Fibroblast of skin of left quadriceps (primary cell): ENCODE data around the gene RBBP8NL.

Experiments
- DNase-seq, 2 experiments: peaks; one replicate each; pipeline ENCODE4 v3.0.0-alpha.2; 2013; ENCODE audit warnings: low read depth in 2 of 2

Gene RBBP8NL, protein sequence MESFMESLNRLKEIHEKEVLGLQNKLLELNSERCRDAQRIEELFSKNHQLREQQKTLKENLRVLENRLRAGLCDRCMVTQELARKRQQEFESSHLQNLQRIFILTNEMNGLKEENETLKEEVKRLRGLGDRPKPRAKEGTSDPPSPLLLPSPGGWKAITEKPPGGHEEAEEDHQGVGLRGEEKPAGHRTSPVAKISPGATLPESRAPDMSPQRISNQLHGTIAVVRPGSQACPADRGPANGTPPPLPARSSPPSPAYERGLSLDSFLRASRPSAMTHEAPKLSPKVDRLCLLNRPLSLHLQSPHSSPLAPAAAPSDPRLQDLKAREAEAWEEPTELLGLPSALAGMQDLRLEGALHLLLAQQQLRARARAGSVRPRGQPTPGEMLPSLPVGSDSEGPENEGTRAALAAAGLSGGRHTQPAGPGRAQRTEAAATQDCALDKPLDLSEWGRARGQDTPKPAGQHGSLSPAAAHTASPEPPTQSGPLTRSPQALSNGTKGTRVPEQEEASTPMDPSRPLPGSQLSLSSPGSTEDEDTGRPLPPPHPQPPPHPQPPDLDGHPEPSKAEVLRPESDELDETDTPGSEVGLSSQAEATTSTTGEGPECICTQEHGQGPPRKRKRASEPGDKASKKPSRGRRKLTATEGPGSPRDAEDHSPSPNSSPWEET

DNA sequence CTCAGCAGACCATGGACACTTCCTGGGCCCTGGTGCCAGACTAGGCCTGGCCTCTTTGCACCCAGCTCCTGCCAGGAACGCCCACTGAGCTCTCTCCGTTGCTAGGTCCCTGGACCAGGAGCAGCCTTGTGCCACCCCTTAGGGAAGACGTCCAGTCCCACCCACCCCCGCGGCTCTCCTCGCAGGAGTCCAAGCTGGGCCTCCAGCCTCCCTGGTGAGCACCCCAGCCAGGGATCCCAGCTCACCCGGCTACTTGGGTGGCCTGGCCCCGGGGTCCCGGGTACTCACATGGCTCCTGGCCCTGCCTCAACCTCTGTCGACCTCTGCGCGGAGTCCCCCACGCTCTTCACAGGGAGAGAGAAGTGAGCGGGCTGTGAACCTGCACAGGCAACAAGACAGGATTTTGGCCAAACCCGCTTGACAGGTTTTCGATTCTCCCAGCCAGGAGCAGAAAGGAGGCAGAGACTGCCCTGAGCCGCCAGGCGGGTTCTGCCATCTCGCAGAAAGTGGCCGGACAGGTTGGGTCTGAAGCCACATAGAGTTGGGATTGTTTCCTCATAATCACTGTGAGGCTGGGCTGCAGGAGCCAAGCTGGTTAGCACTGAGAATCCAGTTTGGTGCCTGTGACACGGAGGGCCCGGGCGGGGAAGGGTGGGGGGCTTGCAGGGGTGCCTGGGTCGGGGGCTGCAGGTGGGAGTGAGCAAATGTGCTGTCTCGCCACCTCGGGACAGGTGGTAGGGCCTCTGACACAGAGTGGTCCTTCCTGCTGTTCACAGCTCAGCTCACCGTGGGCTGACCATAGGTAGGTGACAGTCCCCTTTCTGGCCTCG lies at the start of gene RBBP8NL:
RBBP8NL (minus strand) TSS at position 368 of the 830 bp plus-strand sequence. CDS start 7,892 bp downstream, outside the sequence.
- no peak for DNase-seq

DNA sequence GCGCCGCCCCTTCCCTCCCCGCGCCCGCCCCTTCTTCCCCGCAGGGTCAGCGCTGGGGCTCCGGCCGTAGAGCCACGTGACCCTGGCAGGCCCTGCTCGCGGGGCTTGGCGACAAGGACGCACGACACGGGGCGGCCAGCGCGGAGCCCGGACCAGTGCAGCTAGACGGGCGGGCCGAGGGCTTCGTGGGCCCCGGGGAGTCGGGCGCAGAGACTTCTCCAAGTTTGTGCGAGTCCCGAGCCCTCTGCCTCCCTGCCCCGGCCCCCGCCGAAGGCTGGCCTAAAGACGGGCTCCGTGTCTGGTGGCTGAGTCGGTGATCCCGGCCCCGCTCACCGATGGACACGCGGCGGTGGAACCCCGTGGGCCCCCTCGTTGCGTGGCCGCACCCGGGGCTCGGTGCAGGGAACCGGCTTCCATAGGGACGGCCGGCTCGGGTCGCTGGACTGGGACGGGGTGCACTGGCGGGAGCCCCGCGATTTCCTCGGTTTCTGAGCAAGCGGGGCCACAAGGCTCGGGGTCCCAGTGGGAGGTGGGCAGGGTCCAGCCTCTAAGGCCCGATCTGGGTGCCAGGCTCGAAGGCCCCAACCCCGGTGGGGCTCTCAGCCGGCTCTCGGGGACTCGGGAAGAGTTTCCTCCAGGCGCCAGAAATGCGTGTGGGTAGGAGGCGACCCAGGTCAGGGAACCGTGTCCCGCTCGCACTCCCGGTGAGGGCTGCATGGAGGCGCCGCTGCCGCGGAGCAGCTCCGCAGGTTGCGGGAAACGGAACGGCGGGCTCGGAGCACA lies 48.9 kb upstream of the RBBP8NL start:
- DNase-seq = no peak

DNA sequence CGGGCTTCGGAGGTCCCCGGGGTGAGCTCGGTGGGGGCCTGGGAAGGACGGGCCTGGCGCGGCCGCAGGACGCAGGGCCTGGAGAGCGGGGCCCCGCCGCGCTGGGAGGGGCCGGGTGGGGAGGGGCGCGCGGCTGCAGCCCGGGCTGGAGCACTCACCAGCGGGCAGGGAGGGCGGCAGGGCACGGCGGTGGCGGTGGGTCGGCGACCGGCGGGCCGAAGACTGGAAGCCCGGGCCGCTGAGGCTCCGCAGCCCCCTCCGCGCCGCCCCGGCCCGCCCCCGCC lies 48.4 kb upstream of the RBBP8NL start, which contains the start of gene GATA5:
GATA5 (minus strand) TSS at position 224 of the 284 bp plus-strand sequence. CDS start 474 bp downstream, outside the sequence.
- DNase-seq = no peak

DNA sequence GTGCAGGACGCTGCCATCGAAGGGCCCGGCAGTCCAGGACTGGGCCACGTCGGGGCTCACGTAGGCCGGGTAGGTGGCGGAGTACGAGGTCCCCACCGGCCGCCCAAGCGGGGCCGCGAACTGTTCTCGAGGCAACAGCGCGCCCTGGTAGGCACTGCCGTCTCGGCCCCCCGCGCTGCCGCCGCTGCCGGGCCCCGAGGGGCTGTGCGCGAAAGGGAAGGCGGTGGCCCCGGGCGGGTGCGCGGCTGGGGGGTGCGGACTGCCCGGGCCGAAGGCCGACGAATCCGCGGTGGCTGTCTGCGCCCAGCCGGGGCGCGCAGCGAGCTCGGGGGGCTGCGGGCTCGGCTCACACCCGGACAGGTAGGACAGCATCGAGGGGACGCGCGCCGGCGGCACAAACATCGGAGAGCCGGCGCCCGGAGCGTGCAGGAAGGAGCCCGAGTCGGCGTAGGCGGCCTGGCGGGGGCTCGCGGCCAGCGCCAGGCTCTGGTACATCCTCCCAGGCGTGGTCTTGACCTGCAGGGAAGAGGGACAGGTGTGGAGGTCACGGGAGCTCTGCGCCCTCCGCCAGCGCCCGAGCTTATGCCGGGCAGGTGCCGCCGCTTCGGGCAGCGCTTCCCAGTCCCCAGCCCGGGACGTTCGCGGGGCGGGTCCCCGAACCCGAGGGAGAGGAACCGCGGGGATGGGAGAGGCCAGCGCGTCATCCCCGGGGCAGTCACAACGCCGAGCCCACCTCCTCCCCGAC lies 47.9 kb upstream of the RBBP8NL start:
- DNase-seq = no peak

DNA sequence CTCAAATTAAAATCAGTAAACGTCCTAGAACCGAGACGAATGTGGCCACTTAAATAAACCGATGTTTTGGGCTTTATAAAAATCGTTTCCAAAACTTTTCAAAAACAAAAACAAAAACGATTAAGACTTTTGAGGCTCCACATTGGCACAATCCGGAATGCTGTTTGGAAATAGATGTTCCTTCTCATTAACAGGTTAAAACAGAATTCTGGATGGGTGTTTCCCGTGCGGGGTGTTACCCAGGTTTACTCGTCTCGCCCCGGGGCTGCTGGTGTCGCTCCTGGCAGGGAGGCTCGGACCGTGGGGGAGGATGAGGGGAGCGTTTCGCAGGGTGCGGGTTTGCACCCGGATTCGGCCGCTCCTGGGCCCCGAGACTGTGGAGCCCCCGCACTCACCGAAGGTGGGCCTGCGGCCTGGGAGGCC lies 47.3 kb upstream of the RBBP8NL start:
- DNase-seq = no peak

DNA sequence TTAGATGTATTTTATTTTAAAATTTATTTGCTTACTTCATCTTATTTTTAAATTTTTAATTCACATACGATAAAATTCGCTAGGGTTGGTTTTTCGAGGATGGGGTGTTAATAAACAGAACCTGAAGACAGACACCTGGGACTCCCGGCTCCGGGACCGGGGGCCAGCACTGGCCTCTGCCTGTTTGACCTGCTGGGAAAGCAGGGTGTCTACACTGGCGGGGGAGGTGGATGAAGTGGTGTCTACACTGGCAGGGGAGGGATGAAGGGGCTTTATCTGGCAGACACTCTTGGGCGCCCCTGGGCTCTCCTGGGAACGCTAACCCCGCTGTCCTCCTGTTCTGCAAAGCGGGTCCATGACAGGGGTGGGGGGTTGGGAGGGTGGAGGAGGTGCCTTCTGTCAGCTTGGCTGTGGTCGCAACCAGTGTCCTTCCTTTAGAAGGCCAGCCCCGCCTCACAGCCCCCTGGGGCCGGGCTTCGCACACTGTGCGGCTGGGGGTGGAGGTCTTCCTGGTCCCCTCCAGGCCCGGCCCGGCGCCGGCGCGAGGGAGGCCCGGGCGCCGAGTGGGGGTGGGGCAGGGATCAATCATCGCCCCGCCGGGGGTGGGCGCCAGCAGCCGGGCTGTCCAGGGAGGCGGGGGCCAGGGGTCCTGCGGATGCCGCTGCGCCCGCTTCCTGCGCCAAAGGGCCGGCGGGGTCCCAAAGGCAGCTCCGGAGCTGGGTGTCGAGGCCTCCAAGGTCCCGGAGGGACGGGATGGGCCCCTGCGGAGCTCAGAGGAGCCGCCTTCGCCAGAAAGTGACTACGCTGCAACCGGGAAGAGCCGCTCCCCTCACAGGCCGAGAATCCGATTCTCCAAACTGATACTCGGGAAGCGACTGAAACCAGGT lies 46.6 kb upstream of the RBBP8NL start:
- no peak for DNase-seq

DNA sequence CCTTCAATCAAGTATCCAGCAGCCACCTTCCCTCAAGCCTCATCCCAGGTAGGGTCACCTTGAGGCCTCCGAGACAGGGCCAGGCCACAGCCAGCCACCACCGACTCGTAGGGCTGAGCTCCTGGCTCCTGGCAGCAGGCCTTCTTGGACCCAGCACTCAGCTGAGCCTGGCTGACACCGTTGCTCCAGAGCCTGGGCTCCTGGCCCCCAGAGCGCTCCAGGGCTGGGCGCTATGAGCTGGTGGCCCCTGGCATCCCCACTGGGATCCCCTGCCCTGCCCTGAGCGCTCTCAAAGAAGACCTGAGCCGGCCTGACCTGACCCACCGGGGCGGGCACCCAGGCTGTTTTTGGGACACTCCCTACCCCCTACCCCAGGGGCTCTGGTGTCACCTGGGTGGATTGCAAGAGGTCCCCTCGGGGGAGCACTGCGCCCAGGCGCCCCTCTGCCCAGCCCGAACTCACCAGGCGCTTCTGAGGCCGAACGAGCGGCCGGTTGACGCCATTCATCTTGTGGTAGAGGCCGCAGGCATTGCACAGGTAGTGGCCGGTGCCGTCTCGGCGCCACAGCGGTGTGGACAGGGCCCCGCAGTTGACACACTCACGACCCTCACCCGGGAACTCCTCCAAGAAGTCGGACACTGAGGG lies 45.7 kb upstream of the RBBP8NL start:
- no peak for DNase-seq

DNA sequence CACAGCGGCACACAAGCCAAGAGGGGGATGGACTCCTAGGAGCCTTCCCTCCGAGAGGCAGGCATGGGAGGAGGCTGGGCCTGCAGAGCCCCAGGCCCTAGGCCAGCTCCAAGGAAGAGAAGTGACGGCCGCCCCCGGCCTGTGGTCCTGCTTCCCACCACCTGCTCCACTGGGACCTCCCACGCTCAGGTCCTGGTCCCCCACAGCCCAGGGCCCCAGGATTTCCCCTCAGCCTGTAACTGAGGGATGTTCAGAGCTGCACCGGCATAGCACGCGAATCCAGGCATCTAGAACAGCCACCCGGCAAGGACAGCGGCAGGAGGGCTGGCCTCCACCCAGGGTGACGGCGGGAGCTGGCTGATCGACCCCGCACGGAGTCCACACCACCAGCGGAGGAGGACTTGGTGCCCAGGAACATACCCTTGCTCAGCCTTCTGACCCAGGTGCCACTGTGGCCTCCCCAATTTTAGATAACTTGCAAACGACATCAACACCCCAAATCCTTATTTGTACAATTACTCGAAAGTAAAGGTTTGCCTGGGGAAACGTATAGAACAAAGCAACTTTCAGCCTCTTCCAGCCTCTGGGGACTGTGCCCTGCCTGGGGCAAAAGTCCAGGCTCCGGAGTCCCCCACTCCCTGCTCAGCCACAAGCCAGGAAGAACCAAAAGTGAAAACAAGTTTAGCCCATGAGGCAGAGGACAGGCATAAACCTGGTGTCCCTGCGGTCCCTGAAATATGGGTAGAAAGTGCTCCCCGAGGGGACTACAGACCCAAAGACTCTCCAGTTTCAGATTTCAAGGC lies 45.0 kb upstream of the RBBP8NL start:
- DNase-seq = no peak

DNA sequence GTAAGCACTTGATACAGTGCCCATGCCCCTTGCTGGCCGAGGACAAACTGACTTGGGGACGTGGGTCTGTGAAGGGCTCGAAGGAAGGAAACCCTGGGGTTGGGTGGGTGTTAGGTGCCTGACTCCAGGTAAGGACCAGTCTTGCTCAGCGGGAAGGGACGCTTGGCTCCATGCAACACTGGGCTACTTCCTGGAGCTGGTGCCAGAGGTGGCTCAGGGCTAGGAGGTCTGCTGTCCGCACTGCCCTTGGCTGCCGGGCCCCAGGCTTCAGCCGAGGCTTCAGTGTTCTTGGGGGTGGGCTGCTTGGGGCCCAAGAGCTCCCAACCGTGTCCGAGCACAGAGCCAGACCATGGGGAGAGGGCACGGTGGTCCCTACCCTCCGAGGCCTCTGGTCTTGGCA lies 43.1 kb upstream of the RBBP8NL start:
- DNase-seq = no peak

DNA sequence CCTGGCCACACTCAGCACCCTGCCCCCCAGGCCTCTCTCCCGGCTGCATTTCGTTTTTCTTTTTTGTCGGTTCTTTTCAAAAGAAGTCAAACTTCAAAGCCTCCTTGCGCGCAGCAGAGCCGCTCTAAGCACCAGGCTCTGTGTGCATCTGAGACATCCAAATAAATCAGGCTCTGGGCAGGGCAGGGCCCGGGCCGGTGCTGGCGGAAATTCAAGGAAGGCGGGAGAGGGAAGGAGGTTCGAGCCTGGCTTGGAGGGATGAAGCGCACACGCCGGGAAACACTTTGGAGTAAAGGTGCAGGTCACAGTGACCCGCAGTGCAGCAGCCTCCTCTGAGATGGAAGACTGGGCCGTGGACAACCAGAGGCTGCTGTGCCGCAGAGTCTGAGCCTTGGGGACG lies 42.7 kb upstream of the RBBP8NL start:
- no peak for DNase-seq

DNA sequence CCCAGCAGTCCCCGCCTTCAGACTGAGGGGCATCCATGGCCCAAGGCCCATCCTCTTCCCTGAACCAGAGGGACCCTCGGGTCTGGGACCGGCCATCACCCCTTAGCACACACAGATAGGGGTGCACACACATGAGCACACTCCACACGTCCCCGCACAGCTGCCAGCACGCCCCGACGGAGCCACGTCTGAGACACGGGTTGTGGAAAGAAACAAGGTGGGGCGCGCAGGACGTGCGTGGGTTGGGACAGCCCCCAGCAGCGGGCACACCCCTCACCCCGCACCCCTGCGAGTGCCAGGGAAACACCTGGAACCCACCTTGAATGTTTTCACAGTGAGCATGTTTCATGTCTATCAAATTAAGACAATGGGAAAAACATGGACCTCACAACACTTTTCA lies 42.0 kb upstream of the RBBP8NL start:
- no peak for DNase-seq

DNA sequence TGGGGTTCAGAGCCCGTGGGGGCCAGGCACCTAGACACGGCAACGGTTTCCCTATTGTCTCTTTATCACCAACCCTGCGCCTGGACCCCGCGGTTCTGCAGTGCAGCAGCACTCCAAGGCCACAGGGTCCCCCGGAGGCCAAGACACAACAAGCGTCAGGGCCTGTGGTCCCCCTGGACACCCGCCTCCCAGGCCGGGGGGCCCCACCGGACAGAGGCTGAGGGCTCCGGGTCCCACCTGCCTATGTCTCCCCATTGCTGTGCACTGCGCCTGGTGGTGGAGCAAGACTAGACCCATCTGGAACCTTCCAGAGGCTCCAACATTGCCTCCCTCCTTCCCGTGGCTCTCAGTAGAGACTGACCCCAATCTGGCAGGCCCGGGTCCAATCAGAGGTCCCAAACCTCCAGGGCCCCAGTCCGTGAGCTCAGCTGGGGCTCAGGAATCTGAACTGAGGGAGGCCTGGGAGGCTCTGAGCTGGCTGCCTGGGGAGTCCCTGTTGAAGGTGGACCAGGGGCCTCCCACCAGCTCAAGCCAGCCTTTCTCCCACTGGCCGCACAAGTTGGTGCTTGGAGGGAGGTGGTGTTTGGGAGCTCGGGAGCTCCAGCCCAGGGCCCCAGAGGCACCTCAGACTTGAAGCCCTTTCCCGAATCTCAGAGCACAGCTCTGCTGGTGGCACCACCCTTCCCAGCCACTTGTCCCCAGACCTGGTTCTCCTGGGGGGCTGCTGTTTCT lies 39.6 kb upstream of the RBBP8NL start:
- no peak for DNase-seq

DNA sequence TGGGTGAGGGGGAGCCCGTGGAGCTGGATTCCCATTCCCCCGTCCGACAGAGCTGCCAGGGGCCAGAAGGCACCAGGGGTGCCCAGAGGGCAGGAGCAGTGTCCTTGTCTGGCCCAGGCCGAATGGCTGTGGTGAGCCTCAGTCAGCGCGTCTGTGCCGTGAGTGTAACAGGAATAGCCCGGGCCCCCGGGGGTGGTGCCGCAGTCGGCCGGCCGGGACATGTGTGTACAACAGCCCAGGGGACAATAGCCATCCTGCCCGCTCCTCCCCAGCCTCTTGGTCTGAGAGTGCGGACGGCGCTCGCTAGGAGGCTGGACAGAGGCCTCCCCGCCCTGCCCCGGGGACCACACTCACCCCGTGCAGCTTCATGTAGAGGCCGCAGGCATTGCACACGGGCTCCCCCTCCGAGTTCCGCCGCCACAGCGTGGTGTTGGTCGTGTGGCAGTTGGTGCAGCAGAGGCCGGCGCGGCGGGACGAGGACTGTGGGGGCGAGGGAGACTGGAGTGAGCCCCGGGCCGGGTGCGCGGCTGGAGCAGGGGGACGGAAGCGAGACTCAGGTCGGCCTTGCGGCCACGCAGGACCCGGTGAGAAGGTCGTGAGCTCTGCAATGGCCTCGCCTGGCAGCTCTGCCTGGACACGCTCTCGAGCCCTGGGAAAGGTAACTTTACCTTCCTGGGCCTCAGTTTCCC lies 38.9 kb upstream of the RBBP8NL start:
- no peak for DNase-seq

DNA sequence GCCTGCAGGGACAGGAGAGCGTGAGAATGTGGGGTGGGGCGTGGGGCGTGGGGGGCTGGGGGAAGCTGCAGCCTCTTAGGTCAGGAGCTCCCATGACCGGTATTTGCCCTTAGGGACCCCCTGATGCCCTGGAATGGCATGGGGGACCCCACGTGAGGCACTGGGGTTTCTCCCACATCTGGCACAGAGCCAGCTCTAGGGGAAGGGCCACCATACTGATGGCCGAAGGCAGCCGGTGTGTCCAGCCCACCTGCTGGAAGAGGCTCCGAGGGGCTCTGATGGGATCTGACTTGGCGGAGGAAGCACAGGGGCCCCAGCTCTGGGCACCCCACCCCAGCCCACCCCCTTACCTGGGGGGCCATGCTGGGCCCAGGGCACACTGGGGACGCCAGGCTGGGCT lies 37.7 kb upstream of the RBBP8NL start:
- no peak for DNase-seq

DNA sequence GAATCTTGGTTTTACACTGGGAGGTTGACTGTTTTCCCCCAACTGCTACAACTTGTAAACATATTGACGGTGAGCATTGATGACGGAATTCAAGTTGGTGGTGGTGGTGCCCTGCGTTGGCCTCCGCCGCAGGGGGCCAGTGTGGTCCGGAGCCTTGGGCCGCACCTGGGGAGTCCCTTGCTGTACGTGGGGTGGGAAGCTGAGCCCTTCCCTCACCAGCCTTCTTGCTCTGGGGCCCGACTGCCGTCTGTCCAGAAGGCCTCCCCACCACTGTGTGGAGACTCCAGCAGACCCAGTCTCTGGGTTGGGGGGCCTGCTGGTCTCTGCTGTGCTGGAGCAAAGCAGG lies 37.1 kb upstream of the RBBP8NL start:
- no peak for DNase-seq

DNA sequence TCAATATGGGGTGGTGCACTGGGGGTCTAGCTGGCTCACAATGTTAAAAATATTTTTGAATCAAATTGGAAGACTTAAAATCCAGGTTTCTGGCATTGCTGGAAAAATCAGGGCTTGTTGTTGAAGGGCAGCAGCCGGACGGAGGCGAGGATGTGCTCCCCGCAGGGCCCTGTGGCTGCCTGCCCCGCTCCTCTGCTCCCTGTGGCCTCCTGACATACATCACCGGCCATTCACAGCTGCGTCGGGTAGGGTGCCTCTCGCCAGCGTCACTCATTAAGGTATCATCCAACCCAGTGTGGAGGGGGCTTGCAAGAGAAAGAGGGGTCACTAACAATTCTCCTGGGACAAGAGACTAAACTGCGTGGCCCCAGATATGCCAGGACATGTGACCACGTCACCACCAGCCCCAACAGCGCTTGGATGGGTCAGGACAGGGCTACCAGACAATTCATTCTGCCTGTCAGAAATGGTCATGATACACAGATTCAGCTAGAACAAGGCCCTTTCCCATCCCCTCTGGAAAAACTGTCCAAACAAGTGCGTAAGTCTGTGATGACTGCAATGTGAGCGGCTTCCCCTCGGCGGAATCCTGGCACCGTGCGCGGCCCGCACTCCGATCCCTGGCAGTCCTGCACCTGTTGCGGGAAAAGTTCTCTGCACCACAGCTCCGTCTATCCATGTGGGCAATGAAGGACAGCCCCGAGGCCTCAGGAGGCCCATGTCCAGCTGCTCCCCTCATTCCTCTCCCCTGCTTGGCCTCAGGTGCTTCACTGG lies 36.5 kb upstream of the RBBP8NL start:
- DNase-seq = no peak
